T-helper 9 cell (primary cell): Measurements from ENCODE around the gene NOXO1.

Source experiments
- DNase-seq: peaks from one replicate; pipeline ENCODE4 v3.0.0-alpha.2; 2020

Gene NOXO1

GRCh38 chr16:1997494-1998359, 16.5 kb upstream of the NOXO1 start:
- DNase-seq: no peak

- DNase-seq: no peak
Observed at GRCh38 chr16:1993731-1994131, 12.5 kb upstream of the NOXO1 start.

GRCh38 chr16:1992704-1993317, 11.5 kb upstream of the NOXO1 start:
- peak; percentile 29 for DNase-seq

GRCh38 chr16:1991948-1992703, 10.9 kb upstream of the NOXO1 start:
- DNase-seq: peak; percentile 100

- no peak for DNase-seq
Observed at GRCh38 chr16:1991588-1991947, 10.3 kb upstream of the NOXO1 start.

GRCh38 chr16:1991135-1991551, 9.9 kb upstream of the NOXO1 start:
- peak; percentile 49 for DNase-seq

- DNase-seq: peak; percentile 22
Observed at GRCh38 chr16:1990351-1991134, 9.3 kb upstream of the NOXO1 start.

GRCh38 chr16:1990101-1990350, 8.8 kb upstream of the NOXO1 start:
- no peak for DNase-seq

- no peak for DNase-seq
Observed at GRCh38 chr16:1989209-1990100, 8.2 kb upstream of the NOXO1 start, which contains the start of gene SYNGR3. Gene SYNGR3, plus strand, starts transcription at chr16:1989970. Its CDS starts 133 bp downstream, at chr16:1990103.

- no peak for DNase-seq
Observed at GRCh38 chr16:1987198-1987597, 5.9 kb upstream of the NOXO1 start.

GRCh38 chr16:1985466-1986150, 4.3 kb upstream of the NOXO1 start:
- no peak for DNase-seq

GRCh38 chr16:1984347-1985225, 3.3 kb upstream of the NOXO1 start:
- DNase-seq: no peak

GRCh38 chr16:1983544-1984346, 2.5 kb upstream of the NOXO1 start, which contains the start of gene GFER:
Gene GFER, plus strand, starts transcription at chr16:1984193. Its CDS starts 26 bp downstream, at chr16:1984219.
- peak; percentile 41 for DNase-seq

- no peak for DNase-seq
Observed at GRCh38 chr16:1982991-1983543, 1.8 kb upstream of the NOXO1 start.

- DNase-seq: no peak
Observed at GRCh38 chr16:1982013-1982433, 754 bp upstream of the NOXO1 start.

- DNase-seq: no peak
Observed at GRCh38 chr16:1980770-1981087, 540 bp downstream of the NOXO1 start.

- no peak for DNase-seq
Observed at GRCh38 chr16:1980030-1980769, 1.1 kb downstream of the NOXO1 start.
